ENCODE data around the gene AGRN.
A peak's percentile ranks its signal among the peaks of the same experiment; 100 is the strongest.
"Not testable (repeated sequence)": the region's sequence is repeated elsewhere in the genome, so short reads cannot be mapped to it uniquely, and the experiment has no call there.

AGRN gene

DNA sequence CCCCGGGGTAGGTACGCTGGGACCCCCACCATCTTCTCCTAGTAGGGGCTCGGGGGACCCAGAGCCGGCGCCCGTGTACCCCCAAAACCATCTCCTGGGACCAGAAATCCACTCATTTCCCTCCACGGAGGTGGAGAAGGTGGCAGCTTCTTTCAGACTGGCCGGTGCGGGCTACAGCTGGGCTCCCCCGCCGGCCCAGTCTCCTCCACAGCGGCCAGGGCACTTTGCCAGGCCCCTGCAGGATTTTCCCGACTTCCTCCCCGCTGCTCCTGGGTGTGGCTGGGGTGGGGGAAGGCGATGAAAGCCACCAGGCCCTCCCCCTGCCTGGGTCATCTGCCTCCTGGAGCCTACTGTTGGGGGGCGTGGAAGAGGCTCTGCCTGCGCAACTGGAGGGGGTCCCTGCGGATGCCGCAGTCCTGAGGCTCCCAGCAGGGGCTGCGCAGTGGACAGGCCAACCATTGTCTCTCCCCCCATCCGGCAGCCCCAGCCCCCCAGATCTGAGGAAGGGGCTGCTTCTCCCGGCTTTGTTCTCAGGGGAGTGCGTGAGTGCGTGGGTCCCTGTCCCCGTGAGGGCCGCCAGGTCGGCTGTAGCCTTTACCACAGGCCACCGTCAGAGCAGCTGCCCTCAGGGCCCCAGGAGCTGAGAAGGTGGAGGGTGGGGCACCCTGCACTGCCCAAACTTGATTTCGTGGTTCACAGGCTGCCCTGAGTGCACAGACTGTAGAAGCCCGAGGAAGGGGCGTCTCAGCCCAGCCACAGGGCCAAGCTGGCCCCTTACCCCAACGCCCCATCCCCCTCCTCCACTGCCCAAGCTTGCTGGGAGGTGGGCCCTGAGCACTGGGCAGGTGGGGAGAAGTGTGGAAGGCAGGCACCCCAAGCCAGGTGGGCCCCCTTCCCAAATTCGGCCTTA is 1.3 kb downstream of the AGRN start:
- DNase-seq, result no peak

- DNase-seq, result no peak
Observed at GRCh38 chr1:1021920-1022259, 2.0 kb downstream of the AGRN start.

GRCh38 chr1:1022302-1023009 is 2.5 kb downstream of the AGRN start:
- DNase-seq, result no peak

DNA sequence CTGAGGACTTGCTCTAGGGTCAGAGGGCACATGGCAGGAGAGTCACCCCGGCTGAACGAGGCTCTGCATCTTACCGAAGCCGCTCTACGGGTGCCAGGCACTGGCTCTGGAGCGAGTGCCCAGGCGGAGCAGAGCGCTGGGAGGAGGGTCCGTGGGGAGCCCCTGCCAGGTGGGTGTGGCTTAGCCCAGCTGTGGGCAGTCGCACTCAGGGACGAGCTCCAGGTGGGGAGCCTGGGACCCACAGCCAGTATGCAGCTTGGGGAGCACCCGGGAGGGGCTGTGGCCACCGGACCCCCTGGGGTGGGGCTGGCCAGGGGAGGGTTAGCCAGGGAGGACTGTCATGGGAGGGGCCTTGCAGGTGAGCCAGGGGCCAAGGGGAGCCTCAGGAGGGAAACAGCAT is 3.8 kb downstream of the AGRN start:
- no peak for DNase-seq

DNA sequence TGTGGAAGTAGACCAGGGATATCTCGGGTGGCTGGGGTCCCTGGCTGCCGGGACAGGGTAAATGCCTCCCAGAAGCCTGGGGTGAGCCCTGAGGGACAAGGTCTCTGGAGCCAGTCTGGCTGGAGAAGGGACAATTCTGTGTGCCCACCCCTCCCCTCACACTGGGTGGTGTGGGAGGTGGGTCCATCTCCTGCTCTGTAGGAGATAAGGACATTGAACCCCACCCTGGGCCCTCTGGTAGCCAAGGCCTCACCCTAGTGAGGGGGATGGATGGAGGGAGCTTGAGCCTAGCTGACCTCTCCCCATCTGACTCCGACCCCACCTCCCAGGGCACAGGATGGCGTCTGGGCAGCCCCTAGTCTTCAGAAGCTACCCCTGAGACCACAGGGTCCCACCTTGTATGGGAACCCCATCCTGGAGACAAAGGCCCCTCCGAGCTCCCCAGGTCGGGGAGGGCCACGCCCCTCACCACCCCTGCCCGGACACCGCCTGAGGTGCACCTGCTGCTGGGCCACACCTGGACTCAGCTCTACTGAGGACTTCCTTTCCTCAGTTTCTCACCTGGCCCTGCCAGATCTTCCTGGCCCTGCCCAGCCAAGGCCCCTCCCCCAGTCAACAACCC is 4.3 kb downstream of the AGRN start:
- DNase-seq, result no peak

DNA sequence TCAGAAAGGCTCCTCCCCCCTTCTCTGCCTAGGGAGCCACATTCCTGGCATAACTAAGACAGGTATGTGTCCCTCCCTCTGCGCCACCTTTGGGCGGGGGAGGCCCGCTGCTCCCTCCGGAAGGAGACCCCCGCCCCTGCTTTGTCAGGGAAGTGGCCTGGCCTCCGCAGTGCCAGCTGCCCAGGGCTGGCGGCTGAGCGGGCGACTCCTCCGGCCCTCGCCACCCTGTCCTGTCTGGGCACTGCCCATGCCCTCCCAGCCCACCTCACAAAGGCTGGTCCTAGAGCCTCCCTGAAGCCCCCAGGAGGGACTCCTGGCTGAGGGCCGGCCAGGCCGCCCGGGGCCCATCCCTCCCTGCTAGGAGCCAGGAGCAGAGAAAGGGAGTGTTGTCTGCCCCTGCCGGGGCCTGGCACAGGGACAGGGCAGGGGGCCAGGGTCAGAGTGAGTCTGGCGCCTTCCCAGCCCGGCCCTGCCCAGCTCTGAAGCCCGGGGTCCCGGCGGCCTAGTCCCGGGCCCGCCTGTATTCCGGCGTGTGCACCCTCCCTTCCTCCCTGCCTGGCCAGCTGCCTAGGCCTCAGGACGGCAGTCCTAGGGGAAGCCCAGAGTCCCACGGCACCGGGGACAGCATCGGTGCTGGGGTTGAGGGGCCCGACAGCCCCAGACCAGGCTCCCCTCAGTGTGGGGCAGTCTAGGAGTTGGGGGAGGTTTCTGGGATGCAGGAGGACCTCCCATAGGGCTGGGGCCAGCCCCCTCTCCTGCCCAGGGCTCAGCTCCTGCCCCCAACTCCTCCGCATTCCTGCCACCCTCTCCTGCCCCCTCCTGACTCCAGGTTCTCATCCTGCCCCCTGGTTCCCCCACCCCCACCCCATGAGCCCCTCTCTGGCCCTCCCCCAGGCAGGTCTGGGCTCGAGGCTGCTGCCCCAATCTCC is 5.1 kb downstream of the AGRN start:
- DNase-seq, result no peak

GRCh38 chr1:1025730-1026129 is 5.8 kb downstream of the AGRN start:
- DNase-seq, result no peak

DNA sequence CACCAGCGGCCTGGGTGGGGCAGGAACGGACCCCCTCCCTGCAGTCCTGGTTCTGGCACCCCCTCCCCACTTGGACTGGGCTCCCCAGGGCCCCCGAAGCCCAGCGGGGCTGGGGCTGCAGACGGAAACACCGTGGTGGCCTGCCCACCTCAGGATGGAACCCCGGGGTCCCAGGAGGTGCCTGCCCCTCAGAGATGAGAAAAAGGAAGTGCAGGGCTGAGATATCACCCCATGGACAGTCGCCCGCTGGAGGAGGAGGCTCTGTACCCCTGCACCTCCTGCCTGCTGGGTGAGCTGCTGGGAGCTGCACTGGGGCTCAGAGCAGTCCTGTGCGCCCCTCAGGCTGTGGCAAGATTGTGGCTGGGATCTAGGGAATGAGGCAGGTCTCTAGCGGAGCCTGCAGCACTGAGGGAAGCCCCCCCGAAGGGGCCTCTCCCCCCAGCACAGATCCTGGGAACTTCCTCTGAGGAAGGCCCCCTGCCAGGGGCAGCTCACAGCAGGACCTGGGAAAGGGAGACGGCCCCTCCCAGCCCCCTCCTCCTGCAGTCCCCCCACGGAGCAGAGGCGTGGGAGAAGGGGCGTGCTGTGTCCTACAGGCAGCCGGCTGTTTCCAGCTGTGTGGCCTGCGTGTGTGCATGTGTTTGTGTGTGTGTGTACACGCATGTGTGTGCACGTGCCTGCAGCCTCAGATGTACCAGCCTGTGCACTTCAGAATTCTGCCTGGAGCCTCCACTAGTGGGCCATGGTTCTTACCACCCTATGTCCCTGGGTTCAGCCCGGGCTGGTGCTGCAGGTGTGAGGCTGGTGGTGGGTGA is 6.9 kb downstream of the AGRN start:
- no peak for DNase-seq

DNA sequence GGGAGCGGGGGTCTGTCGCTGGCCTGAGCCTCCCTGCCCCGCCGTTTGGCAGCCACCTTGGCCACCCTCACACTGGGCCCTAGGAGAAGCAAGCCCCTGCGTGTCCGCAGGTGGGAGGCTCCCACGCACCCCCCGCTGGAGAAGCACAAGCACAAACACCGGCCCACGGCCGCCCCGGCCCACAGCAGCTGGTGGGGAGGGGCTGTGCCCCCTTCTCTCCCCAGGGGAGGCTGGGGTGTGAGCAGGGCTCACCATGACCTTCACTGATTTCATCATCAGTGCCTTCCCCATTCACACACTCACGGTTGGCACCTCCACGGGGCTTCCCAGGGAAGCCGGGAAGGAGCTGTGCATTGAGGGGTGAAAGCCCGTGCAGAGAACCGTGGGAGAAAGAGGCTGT is 7.9 kb downstream of the AGRN start:
- DNase-seq, result no peak

DNA sequence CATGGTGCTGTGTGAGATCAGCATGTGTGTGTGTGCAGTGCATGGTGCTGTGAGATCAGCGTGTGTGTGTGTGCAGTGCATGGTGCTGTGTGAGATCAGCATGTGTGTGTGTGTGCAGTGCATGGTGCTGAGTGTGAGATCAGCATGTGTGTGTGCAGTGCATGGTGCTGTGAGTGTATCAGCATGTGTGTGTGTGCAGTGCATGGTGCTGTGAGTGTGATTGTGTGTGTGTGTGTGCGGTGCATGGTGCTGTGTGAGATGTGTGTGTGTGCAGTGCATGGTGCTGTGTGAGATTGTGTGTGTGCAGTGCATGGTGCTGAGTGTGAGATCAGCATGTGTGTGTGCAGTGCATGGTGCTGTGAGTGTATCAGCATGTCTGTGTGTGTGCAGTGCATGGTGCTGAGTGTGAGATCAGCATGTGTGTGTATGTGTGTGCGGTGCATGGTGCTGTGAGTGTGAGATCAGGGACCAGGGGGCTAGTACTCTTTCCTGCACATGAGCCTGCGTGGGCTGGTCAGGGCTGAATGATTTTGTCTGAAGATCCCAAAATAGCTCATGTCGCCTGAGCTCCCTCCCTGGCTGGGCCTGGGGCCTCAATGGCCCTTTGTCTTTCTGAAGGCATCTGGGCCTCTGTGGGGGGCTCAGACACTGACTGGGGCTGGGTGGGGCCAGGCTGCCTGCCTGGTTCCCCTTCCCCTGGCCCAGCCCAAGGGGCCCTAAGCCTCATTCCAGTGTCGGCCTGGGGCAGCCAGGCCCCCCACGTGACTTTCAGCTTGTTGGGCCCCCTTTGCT is 11.1 kb downstream of the AGRN start:
- DNase-seq, result not testable (repeated sequence)

DNA sequence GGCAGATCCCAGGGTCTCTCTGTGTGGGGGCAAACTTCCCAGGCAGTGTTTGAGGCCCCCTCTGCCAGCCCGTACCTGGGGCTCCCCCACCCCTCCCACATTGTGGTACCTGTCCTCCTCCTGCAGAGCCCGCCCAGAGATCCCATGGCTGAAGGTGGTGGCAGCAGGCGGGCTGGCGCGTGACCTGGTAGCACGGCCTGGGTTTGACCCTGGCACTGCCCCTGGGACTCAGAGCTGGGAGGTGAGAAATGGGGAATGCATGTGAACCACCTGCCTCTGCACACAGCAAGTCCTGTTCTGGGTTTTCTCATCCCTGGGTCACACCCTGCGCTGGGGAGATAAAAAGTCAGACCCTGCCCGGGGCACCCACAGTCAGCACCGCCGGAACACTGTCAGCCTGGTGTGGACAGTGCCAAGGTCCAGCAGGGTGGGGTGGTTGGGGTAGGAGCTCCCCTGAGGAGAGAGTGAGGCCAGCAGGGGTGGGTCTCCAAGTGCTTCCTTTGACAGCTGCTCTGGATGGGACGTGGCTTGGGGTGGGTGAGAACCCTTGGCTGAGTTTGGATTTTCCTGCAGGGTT is 11.8 kb downstream of the AGRN start:
- no peak for DNase-seq

DNA sequence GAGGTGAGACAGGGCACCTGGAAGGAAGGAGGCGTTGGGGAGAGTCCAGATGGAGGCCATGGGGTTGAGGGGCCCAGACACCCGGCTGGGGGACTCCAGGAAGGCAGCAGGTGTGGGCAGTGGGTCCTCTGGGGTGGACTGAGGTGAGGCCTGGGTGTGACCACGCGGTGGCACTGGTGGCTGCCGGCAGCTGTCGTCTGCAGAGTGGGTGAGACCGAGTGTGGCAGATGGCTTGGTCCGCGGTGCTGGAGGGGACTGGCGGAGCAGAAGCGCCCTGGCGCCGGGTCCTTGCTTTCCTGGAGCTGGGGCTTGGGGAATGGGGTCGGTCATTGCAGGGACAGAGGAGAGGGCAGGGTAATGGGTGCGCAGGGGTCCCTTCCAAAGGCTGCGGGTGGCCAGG is 12.5 kb downstream of the AGRN start:
- DNase-seq, result no peak

GRCh38 chr1:1033009-1033587 is 13.2 kb downstream of the AGRN start:
- DNase-seq, result peak; percentile 92

- no peak for DNase-seq
Observed at GRCh38 chr1:1033731-1034438, 14.0 kb downstream of the AGRN start.

DNA sequence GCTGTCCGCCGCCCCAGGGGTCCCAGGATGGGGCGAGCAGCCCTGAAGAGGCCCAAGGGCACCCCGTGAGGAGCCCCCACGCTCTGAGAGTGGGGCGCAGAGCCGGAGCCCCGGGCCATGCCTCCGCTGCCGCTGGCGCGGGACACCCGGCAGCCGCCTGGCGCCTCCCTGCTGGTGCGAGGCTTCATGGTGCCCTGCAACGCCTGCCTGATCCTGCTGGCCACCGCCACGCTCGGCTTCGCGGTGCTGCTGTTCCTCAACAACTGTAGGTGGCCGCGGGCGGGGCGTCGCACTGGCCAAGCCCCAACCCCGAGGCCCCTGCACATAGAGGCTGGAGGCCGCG is 14.5 kb downstream of the AGRN start:
- no peak for DNase-seq

DNA sequence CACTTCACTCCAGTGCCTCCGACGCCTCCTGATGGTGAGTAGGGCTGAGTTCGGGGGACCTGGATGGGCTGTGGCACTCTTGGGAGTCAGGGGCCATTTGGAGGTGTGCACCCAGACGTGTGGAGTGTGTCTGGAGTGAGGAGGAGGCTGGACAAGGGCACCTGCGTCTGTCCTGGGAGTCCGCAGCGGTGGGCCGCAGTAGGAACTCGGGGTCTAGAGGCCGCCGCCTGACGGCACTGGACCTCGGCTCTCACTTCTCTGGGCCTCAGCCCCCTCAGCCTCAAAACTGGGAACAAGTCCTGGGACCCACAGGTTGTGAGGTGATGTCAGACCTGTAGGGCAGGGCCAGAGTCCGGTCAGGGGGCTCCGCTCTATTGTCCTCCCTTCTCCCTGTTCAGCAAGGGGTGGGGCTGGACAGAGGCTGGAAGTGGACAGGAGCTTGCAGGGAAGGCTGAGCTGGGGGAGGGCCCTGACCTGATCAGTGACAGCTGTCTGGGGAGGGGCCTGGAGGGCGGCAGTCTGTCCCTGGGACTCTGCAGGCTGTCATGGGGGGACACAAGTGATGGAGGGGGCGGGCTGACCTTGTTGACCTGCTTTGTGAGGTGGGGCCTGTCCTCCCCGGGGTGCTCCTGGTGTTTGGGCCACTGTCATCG is 15.5 kb downstream of the AGRN start:
- no peak for DNase-seq

- DNase-seq, result no peak
Observed at GRCh38 chr1:1037366-1038327, 17.7 kb downstream of the AGRN start.

- no peak for DNase-seq
Observed at GRCh38 chr1:1038694-1039093, 18.8 kb downstream of the AGRN start.

All from activated CD4-positive, alpha-beta T cell treated with anti-CD3 and anti-CD28 coated beads, Interleukin-2, Interleukin-6, amounts not matched to agents 100 ng/mL and 50 ng/mL, durations not matched to agents 16 hours and 8 hours (primary cell).